Neutrophil (primary cell): Measurements from ENCODE around the gene LDLRAD4.

Experiments used
- H3K27ac ChIP-seq: fragments of 200-600 bp; sonication (generic); 2 replicates; pipeline ENCODE4 v1.5.1; 2016; ENCODE audit warnings: mild to moderate bottlenecking, moderate library complexity
- H3K27me3 ChIP-seq: fragments of 200-600 bp; sonication (generic); 2 replicates; pipeline ENCODE4 v1.6.0; 2016; ENCODE audit warnings: mild to moderate bottlenecking
- H3K36me3 ChIP-seq: fragments of 200-600 bp; sonication (generic); 2 replicates; pipeline ENCODE4 v1.5.1; 2017
- H3K4me1 ChIP-seq, 2 experiments: fragments of 200-600 bp in 1 of 2; sonication (generic) in 1 of 2; 1 replicate in 1 of 2; 2 replicates in 1 of 2; pipeline versions ENCODE4 v1.5.1 to v1.6.1; 2013 to 2016; ENCODE audit warnings: low read depth in 1 of 2, low read length in 1 of 2, mild to moderate bottlenecking in 1 of 2, moderate library complexity in 1 of 2; ENCODE audit not compliant: control insufficient read depth in 1 of 2, insufficient read depth in 1 of 2
- H3K4me3 ChIP-seq, 2 experiments: fragments of 200-600 bp in 1 of 2; sonication (generic) in 1 of 2; 1 replicate in 1 of 2; 2 replicates in 1 of 2; pipeline ENCODE4 v1.5.1; 2013 to 2016; ENCODE audit warnings: low read depth in 1 of 2, low read length in 1 of 2, mild to moderate bottlenecking in 1 of 2, moderate library complexity in 1 of 2
- H3K9me3 ChIP-seq: fragments of 200-600 bp; sonication (generic); 2 replicates; pipeline ENCODE4 v1.5.1; 2016
- CTCF ChIP-seq: fragments of 200-600 bp; sonication (generic); IDR thresholded peaks from 2 replicates; pipeline ENCODE4 v1.5.1; 2016; ENCODE audit warnings: antibody characterized with exemption

LDLRAD4 gene

GRCh38 chr18:13501891-13502290 is 283.3 kb downstream of the LDLRAD4 start:
- Histone ChIP-seq H3K27me3 (peaks cover 16% of the 10 kb centered on the region), H3K9me3 (peaks cover 5% of the 10 kb centered on the region), H3K27ac (no peak overlapping the region), H3K36me3 (peaks cover 5% of the 10 kb centered on the region), H3K4me3 (no peak overlapping the region), H3K4me1 (peaks cover 4 to 5% of the 10 kb centered on the region in 2 experiments)
- no peak for TF ChIP-seq CTCF

GRCh38 chr18:13502585-13502984 is 284.0 kb downstream of the LDLRAD4 start:
- H3K9me3 ChIP-seq, result peaks cover 5% of the 10 kb centered on the region
- H3K4me1 ChIP-seq, result peaks cover 4 to 5% of the 10 kb centered on the region in 2 experiments
- H3K27ac ChIP-seq, result no peak overlapping the region
- no peak overlapping the region for H3K4me3 ChIP-seq
- peaks cover 5% of the 10 kb centered on the region for H3K36me3 ChIP-seq
- TF ChIP-seq CTCF, result no peak
- peaks cover 16% of the 10 kb centered on the region for H3K27me3 ChIP-seq

GRCh38 chr18:13503836-13504235 is 285.3 kb downstream of the LDLRAD4 start:
- H3K27ac ChIP-seq, result no peak overlapping the region
- no peaks in the 10 kb centered on the region for H3K36me3 ChIP-seq
- no peaks in the 10 kb centered on the region for H3K9me3 ChIP-seq
- H3K27me3 ChIP-seq, result peaks cover 16% of the 10 kb centered on the region
- TF ChIP-seq CTCF, result no peak
- H3K4me1 ChIP-seq, result peaks cover 4 to 5% of the 10 kb centered on the region in 2 experiments
- H3K4me3 ChIP-seq, result no peak overlapping the region

- no peaks in the 10 kb centered on the region for H3K36me3 ChIP-seq
- H3K27me3 ChIP-seq, result peaks cover 15% of the 10 kb centered on the region
- H3K9me3 ChIP-seq, result no peaks in the 10 kb centered on the region
- no peak overlapping the region for H3K4me3 ChIP-seq
- no peak overlapping the region for H3K27ac ChIP-seq
- TF ChIP-seq CTCF, result no peak
- H3K4me1 ChIP-seq, result peaks cover 4 to 5% of the 10 kb centered on the region in 2 experiments
Measured at GRCh38 chr18:13505780-13506345, 287.3 kb downstream of the LDLRAD4 start.

GRCh38 chr18:13510594-13510993 is 292.0 kb downstream of the LDLRAD4 start:
- H3K4me3 ChIP-seq, result no peak overlapping the region
- no peaks in the 10 kb centered on the region for H3K9me3 ChIP-seq
- peaks cover 20% of the 10 kb centered on the region for H3K36me3 ChIP-seq
- H3K4me1 ChIP-seq, result no peaks in the 10 kb centered on the region
- no peak for TF ChIP-seq CTCF
- no peaks in the 10 kb centered on the region for H3K27me3 ChIP-seq
- no peak overlapping the region for H3K27ac ChIP-seq
